HG02870 (cell line): ENCODE results near the gene PRKAB1.

Experiments
- ATAC-seq: cut with Tn5 transposase; IDR thresholded peaks from one replicate; pipeline ENCODE4 v1.9.1; 2021; ENCODE audit warnings: mild to moderate bottlenecking, moderate library complexity; ENCODE audit not compliant: unreplicated experiment

The PRKAB1 gene

DNA sequence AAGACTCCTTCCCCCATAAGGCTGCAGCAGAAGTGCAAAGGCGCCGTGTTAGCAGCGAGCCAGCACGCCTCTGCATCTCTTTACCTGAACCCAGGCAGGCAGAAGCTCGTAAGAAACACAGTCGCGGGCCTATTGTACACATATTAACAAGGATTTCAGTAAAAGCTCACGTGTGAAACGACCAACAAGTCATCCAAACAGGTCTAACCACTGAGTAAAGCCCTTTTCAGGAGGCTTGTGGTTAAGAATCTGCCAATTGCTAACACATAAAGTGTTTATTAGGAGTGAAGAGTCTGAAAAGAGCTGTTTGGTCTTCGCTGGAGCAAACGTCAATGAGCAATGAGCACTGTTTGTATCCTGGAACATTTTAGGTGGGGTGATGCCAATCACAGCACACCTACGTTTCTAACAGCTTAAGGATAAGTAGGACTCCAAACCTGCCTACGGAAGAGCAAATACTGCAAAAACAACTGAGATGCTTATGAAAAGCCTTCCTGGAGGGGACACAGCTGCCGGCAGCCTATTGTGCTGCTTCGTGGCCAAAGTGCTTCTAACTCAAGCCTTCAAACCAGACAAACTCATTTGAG lies 43.1 kb downstream of the PRKAB1 start:
- no peak for ATAC-seq

DNA sequence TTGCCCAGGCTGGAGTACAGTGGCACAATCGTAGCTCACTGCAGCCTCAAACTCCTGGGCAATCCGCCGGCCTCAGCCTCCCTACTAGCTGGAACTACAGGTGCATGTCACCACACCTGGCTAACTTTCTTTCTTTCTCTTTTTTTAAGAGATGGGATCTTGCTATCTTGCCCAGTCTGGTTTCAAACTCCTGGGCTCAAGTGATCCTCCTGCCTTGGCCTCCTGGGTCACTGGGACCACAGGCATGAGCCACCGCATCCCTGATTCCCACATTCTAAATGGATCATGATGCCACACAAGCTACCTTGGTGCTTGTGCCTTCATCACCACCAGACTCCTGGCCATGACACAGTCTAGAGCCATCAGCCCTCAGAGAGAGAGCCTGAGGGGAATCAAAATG lies 43.8 kb downstream of the PRKAB1 start:
- no peak for ATAC-seq

DNA sequence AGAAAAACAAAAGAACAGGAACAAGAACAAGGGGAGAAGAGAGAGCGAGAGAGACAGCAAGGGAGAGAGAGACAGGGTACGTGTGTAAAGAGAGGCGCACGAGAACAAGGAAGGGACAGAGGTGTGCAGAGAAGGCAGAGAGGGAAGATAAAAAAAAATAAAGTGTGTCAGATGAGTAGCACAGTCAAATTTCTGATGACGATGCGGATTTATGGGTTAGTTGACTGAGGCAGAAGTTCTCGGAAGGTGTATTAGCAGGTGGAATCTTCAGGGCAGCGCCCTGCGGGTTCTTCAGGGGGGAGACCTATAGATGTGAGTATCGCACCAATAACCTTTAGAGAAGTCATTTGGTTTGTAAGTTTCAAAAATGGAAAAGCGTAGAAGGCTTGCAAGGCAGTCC lies 44.8 kb downstream of the PRKAB1 start:
- ATAC-seq: no peak

DNA sequence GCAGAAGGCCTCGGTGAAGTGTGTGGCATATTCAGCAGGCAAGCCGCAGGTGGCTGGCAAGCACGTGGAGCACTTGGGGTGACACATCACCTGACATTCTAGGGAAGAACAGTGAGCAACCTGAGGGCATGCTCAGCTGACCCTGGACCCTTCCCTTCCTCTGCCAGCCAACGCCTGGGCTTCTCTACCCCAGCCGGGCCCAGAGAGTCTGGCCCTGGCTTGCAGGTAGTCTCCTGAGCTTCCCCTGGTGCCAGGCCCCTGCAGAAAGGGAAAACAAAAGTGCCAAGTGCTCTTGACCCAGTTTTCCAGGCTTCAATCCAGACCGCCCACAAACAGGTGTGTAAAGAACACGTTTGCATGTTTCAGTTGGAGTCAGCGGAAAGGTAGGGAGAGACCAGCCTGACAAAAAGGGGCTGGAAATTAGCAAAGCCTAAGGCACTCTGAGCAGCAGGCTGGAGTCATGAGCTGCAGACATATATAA lies 45.7 kb downstream of the PRKAB1 start:
- no peak for ATAC-seq

DNA sequence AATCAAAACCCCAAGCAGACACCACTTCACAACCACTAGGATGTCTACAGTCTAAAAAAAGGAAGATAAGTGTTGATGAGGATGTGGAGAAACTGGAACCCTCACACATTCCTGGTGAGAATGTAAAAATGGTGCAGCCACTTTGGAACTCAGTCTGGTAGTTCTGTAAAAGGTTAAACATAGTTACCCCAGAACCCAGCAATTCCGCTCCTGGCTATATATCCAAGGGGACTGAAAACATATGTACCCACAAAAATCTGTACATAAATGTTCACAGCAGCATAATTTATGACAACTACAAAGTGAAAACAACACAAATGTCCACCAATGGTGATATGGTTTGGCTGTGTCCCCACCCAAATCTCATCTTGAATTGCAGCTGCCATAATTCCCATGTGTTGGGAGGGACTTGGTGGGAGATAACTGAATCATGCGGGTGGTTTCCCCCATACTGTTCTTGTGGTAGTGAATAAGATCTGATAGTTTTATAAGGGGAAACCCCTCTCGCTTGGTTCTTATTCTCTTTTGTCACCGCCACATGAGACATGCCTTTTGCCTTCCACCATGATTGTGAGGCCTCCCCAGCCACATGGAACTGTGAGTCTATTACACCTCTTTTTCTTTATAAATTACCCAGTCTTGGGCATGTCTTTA lies 46.8 kb downstream of the PRKAB1 start:
- ATAC-seq: no peak

DNA sequence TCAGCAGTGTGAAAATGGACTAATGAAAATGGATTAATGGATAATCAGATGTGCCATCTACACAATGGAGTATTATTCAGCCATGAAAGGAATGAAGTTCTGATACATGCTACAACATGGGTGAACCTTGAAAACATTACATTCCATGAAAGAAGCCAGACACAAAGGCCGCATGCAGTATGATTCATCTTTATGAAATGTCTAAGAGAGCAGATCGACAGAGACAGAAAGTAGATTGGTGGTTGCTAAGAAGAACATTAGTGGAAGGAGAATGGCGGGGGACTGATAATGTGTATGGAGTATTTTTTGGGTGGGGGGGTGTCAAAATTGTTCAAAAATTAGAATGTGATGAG lies 47.3 kb downstream of the PRKAB1 start:
- no peak for ATAC-seq

DNA sequence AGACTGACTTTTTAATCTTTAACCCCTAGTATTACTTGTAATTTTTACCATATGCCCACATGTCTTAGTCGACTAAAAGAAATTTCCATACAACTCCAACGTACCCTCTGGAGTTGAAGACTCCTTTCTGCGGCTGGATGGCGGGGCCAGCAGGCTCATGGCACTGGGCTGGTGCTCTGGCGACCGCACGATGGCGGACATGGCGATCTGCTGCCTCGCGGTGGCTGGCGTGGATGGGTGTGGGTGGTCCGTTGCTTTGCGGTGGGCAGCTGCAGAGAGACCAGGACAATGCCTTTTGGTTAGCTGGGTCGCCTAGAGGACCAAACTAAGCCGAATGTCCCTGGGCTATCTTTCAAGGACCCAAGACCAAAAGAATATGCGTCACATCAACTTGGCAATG lies 50.2 kb downstream of the PRKAB1 start:
- no peak for ATAC-seq

DNA sequence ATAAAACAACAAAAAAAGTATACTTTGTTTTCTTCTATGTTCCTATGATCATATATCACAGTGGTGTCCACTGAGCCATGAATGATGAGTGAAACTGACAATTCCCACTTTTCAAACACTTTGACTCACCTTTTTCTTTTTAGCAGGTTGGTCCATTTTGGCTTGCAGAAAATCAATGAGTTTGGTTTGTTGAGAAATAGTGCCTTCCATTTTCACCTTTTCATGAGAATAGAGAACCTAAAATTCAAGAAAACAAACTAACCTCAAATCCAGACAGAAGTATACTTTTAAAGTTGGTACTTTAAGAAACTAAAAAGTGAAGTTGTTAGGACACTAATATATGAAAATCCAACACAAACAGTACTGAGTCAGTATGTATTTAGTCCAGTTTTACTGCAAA lies 52.4 kb downstream of the PRKAB1 start:
- no peak for ATAC-seq

DNA sequence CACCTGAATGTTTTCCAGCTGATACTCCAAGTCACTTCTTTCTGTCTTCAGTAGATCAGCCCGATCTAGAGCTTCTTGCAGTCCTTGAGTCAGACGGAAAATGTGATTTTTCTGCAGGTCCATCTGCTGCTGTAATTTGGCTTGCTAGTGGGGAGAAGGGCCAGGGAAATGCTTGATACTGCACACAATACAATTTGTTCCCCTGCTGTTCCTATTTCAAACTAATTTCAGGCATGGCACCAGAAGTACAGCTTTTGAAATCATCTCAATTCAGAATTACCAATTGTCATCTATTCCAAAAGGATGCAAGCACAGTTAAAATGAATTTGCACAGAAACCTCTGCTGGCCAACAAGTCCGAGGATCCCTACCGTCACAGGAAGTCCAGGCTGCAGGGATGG lies 53.4 kb downstream of the PRKAB1 start:
- ATAC-seq: no peak

DNA sequence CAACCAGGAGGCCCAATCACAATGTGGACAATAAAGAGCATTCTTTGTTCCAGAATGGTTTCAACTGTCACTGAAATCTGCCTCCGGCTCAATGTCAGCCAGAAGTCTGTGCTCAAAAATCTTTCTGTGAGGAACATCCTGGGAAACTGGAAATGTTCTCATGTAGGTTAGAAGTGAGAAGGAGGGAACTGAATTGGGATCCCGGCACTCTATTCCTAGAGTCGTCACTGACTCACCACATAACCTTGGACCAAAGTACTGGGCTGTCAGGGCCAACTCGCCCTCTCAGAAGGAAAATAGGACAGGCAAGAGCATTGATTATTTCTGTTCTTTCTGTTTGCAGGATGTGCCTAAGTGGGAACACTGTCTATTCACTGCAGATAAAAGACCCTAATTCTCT lies 57.6 kb downstream of the PRKAB1 start:
- ATAC-seq: no peak

DNA sequence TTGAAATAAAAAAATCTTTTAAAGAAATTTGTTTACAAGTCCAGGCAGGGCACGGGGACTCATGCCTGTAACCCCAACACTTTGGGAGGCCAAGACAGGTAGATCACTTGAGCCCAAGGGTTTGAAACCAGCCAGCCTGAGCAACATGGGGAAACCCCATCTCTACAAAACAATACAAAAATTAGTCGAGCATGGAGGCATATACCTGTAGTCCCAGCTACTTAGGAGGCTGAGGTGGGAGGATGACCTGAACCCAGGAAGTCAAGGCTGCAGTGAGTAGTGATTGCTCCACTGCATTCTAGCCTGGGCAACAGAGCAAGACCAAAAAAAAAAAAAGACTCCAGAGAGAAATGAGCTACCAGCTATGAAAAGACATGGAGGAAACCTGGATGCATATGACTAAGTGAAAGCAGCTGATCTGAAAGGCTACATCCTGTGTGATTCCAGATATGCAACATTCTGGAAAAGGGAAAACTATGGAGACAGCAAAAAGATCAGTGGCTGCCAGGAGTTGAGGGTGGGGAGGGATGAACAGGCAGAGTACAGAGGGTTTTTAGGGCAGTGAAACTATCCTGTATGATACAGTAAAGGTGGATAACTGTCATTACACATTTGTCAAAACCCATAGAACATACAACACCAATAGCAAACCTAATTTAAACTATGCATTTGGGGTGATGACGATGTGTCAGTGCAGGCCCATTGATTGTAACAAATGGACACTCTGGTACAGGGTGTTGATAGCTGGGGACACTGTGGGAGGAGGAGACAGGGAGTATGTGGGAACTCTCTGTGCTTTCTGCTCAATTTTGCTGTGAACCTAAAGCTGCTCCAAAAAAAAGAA lies 59.9 kb downstream of the PRKAB1 start:
- ATAC-seq: no peak

DNA sequence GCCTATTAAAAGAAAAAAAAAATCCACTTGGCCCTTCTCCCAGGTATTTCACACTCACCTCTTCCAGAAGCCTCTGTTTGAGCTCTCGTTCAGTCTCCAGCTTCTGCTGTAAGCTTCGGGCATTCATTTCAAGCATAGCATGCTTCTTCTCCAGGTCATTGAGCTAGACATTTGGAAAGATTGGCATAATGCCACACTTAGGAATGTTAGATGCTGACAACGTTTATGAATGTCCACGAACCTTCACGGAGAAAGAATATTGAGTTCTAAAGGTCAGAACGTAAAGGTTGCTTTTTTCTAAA lies 60.5 kb downstream of the PRKAB1 start:
- ATAC-seq: no peak

DNA sequence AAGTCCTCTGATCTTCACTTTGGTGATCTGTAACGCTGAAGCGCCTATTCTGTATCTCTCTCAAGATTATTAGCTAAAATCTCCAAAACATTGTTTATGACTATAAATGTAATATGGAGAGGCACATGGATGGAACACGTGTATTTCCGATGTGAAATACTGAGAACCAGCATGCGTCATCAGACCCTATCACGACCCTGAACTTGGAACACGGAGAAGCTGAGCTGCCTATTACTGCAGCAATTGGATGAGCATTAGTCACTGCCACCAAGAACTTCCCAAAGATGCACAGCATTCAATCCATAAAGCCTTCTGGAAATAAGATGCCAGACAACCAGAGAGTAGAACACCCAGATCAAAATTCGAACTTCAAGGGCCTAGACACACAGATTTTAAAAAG lies 61.9 kb downstream of the PRKAB1 start:
- ATAC-seq: no peak

DNA sequence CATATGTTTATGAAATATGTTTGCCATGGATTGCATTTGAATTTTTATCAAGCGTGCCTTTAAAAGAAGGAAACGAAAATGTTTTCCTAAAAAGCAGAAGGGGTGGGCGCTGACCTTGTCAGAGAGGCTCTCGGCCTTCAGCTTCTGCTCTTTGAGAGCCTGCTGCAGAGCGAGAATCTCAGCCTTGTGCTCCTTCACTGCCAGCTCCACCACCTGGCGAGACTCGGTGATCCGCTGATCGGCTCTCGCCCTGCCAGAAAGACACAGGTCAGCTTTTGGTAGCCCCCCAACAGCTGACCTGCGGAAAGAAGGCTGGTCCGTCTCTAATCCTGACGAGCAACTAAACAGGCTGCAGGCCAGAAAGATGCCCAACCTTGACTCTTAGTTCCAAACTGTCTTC lies 62.4 kb downstream of the PRKAB1 start:
- no peak for ATAC-seq
